Measurements from ENCODE around the gene NOX4.
"Not testable (repeated sequence)": the region's sequence is repeated elsewhere in the genome, so short reads cannot be mapped to it uniquely, and the experiment has no call there.

NOX4 gene

GRCh38 chr11:89379976-89380771 is 111.0 kb downstream of the NOX4 start:
- DNase-seq (ENCODE audit: low read depth), result not testable (repeated sequence)

- not testable (repeated sequence) for DNase-seq (ENCODE audit: low read depth)
Measured at GRCh38 chr11:89378986-89379385, 112.2 kb downstream of the NOX4 start.

GRCh38 chr11:89369356-89369755 is 121.8 kb downstream of the NOX4 start:
- DNase-seq (ENCODE audit: low read depth), result not testable (repeated sequence)

- not testable (repeated sequence) for DNase-seq (ENCODE audit: low read depth)
Measured at GRCh38 chr11:89364856-89365255, 126.3 kb downstream of the NOX4 start.

GRCh38 chr11:89361734-89362133 is 129.4 kb downstream of the NOX4 start:
- no peak for DNase-seq (ENCODE audit: low read depth)

- DNase-seq (ENCODE audit: low read depth), result not testable (repeated sequence)
Measured at GRCh38 chr11:89359208-89359607, 132.0 kb downstream of the NOX4 start.

GRCh38 chr11:89358761-89359160 is 132.4 kb downstream of the NOX4 start:
- DNase-seq (ENCODE audit: low read depth), result no peak

GRCh38 chr11:89355646-89356045 is 135.5 kb downstream of the NOX4 start:
- DNase-seq (ENCODE audit: low read depth), result no peak

- not testable (repeated sequence) for DNase-seq (ENCODE audit: low read depth)
Measured at GRCh38 chr11:89354513-89354912, 136.7 kb downstream of the NOX4 start.

GRCh38 chr11:89347071-89347470 is 144.1 kb downstream of the NOX4 start:
- DNase-seq (ENCODE audit: low read depth), result no peak

- no peak for DNase-seq (ENCODE audit: low read depth)
Measured at GRCh38 chr11:89346601-89347000, 144.6 kb downstream of the NOX4 start.

- DNase-seq (ENCODE audit: low read depth), result not testable (repeated sequence)
Measured at GRCh38 chr11:89342880-89343572, 148.1 kb downstream of the NOX4 start.

- peak; percentile 20 for DNase-seq (ENCODE audit: low read depth)
Measured at GRCh38 chr11:89340450-89340849, 150.7 kb downstream of the NOX4 start.

- DNase-seq (ENCODE audit: low read depth), result not testable (repeated sequence)
Measured at GRCh38 chr11:89338073-89338472, 153.1 kb downstream of the NOX4 start.

GRCh38 chr11:89337100-89337650 is 154.0 kb downstream of the NOX4 start:
- DNase-seq (ENCODE audit: low read depth), result not testable (repeated sequence)

GRCh38 chr11:89333704-89334103 is 157.5 kb downstream of the NOX4 start:
- peak; percentile 6 for DNase-seq (ENCODE audit: low read depth)

- not testable (repeated sequence) for DNase-seq (ENCODE audit: low read depth)
Measured at GRCh38 chr11:89331940-89332339, 159.2 kb downstream of the NOX4 start.

GRCh38 chr11:89327885-89328284 is 163.3 kb downstream of the NOX4 start:
- DNase-seq (ENCODE audit: low read depth), result no peak

GRCh38 chr11:89321401-89321800 is 169.8 kb downstream of the NOX4 start:
- no peak for DNase-seq (ENCODE audit: low read depth)

- not testable (repeated sequence) for DNase-seq (ENCODE audit: low read depth)
Measured at GRCh38 chr11:89310607-89311006, 180.6 kb downstream of the NOX4 start.

- not testable (repeated sequence) for DNase-seq (ENCODE audit: low read depth)
Measured at GRCh38 chr11:89309321-89309985, 181.7 kb downstream of the NOX4 start.

- DNase-seq (ENCODE audit: low read depth), result not testable (repeated sequence)
Measured at GRCh38 chr11:89308272-89308671, 182.9 kb downstream of the NOX4 start.

All from GM04504 (cell line).